Endothelial cell of umbilical vein (primary cell): ENCODE measurements around the gene EIF2B1. TPM values are rescaled to one million over a fixed set of nuclear protein-coding genes. Genes with fewer than 3 reads are reported as not detected.

Experiments used
- BruUV-seq: library from RNA; stranded (reverse); fragments of 400-500 nt; replicated peaks from 2 replicates; lab custom pipeline; 2021; lab: Mats Ljungman, UMichigan
- CTCF ChIA-PET: fragments of 300-600, 350-600 bp; sonication (Branson Sonifier 250); formaldehyde crosslinking; loops from one replicate; lab custom pipeline; 2021; ENCODE audit warnings: antibody characterized with exemption, inconsistent platforms; lab: Charles Lee
- POLR2A ChIA-PET: fragments of 300-600, 350-600 bp; sonication (Branson Sonifier 250); formaldehyde crosslinking; loops from one replicate; lab custom pipeline; 2021; ENCODE audit warnings: antibody characterized with exemption, inconsistent platforms; lab: Charles Lee
- DNase-seq: peaks from one replicate; pipeline ENCODE4 v3.0.0-alpha.2; 2011; ENCODE audit warnings: low read depth, low spot score
- FAIRE-seq: peaks from 2 replicates; lab custom pipeline; 2011; peaks lifted over from hg19 to GRCh38; lab: Jason Lieb, UNC
- H2AFZ ChIP-seq: 2 replicates; pipeline ENCODE4 v1.6.0; 2012; ENCODE audit warnings: low read depth, low read length, control low read depth, inconsistent platforms
- H3K27ac ChIP-seq: 2 replicates; pipeline ENCODE4 v1.5.1; 2011; ENCODE audit warnings: low read depth, mild to moderate bottlenecking, control low read depth, low read length, moderate library complexity; ENCODE audit not compliant: insufficient read depth
- H3K27me3 ChIP-seq, 2 experiments: 2 replicates each; pipeline versions ENCODE4 v1.6.0 to v1.6.1; 2011; ENCODE audit warnings: low read length in 2 of 2, mixed read lengths in 1 of 2; ENCODE audit not compliant: control insufficient read depth in 2 of 2, insufficient read depth in 2 of 2
- H3K36me3 ChIP-seq, 2 experiments: 2 replicates in 1 of 2; 3 replicates in 1 of 2; pipeline ENCODE4 v1.5.1; 2011; ENCODE audit warnings: low read length in 2 of 2, mild to moderate bottlenecking in 1 of 2, moderate library complexity in 1 of 2; ENCODE audit not compliant: control insufficient read depth in 2 of 2, insufficient read depth in 2 of 2; ENCODE audit errors: extremely low read depth in 1 of 2
- H3K4me1 ChIP-seq: 3 replicates; pipeline ENCODE4 v1.5.1; 2011; ENCODE audit warnings: mild to moderate bottlenecking, low read length; ENCODE audit not compliant: control insufficient read depth, insufficient read depth; ENCODE audit errors: extremely low read depth
- H3K4me2 ChIP-seq: 2 replicates; pipeline ENCODE4 v1.6.1; 2011; ENCODE audit warnings: low read length, control low read depth, mixed read lengths; ENCODE audit not compliant: insufficient read depth
- H3K4me3 ChIP-seq, 3 experiments: fragments of 200-600 bp in 1 of 3; sonication (generic), shearing (Covaris generic) in 1 of 3; replicated peaks in 1 of 3; 2 replicates each; pipeline ENCODE4 v1.5.1; 2011 to 2016; ENCODE audit warnings: control low read depth in 3 of 3, low read length in 3 of 3, mild to moderate bottlenecking in 2 of 3, inconsistent platforms in 1 of 3, low read depth in 1 of 3, moderate library complexity in 1 of 3; ENCODE audit not compliant: insufficient read depth in 1 of 3
- H3K79me2 ChIP-seq: 2 replicates; pipeline ENCODE4 v1.6.0; 2012; ENCODE audit warnings: low read length, inconsistent platforms; ENCODE audit not compliant: control insufficient read depth, insufficient read depth
- H3K9ac ChIP-seq: replicated peaks from 2 replicates; pipeline ENCODE3; 2011; ENCODE audit warnings: low read length, control low read depth; ENCODE audit not compliant: insufficient read depth; ENCODE audit errors: extremely low read depth
- H3K9me1 ChIP-seq: replicated peaks from 3 replicates; pipeline ENCODE4 v1.6.0; 2011; ENCODE audit warnings: mild to moderate bottlenecking, low read length; ENCODE audit not compliant: control insufficient read depth, insufficient read depth; ENCODE audit errors: extremely low read depth
- H3K9me3 ChIP-seq: replicated peaks from 2 replicates; pipeline ENCODE4 v1.5.1; 2012; ENCODE audit warnings: low read length, inconsistent platforms; ENCODE audit not compliant: control insufficient read depth, insufficient read depth
- H4K20me1 ChIP-seq: replicated peaks from 2 replicates; pipeline ENCODE3; 2011; ENCODE audit warnings: mild to moderate bottlenecking, low read length; ENCODE audit not compliant: control insufficient read depth, insufficient read depth; ENCODE audit errors: extremely low read depth
- CTCF ChIP-seq, 2 donors: IDR thresholded peaks; 1 replicate in 1 of 2; 2 replicates in 1 of 2; pipeline ENCODE4 v1.5.1; 2011; ENCODE audit warnings: low read length in 2 of 2, mild to moderate bottlenecking in 2 of 2, moderate library complexity in 2 of 2, control low read depth in 1 of 2, inconsistent platforms in 1 of 2, low read depth in 1 of 2; ENCODE audit not compliant: insufficient read depth in 1 of 2; ENCODE audit errors: extremely low read depth in 1 of 2
- EZH2 ChIP-seq: IDR thresholded peaks from 2 replicates; pipeline ENCODE4 v1.6.1; 2012; ENCODE audit warnings: borderline replicate concordance, low read depth, mild to moderate bottlenecking, moderate library complexity, low read length, inconsistent platforms; ENCODE audit not compliant: severe bottlenecking
- FOS ChIP-seq: IDR thresholded peaks from 2 replicates; pipeline ENCODE4 v1.6.1; 2011; ENCODE audit warnings: mild to moderate bottlenecking, low read length, moderate library complexity, borderline replicate concordance; ENCODE audit not compliant: insufficient read depth
- JUN ChIP-seq: IDR thresholded peaks from 2 replicates; pipeline ENCODE4 v1.6.1; 2011; ENCODE audit warnings: borderline replicate concordance, low read depth; ENCODE audit not compliant: insufficient read length, insufficient read depth
- MAX ChIP-seq: IDR thresholded peaks from 2 replicates; pipeline ENCODE4 v1.6.1; 2011; ENCODE audit not compliant: insufficient read depth, insufficient read length
- MYC ChIP-seq: IDR thresholded peaks from one replicate; pipeline ENCODE4 v1.6.1; 2011; ENCODE audit warnings: mild to moderate bottlenecking, low read depth, low read length
- POLR2A ChIP-seq: IDR thresholded peaks from 2 replicates; pipeline ENCODE4 v1.6.1; 2012; ENCODE audit warnings: low read depth, mild to moderate bottlenecking, control low read depth, low read length
- POLR2AphosphoS5 ChIP-seq: IDR thresholded peaks from 2 replicates; pipeline ENCODE4 v1.6.1; 2012; ENCODE audit warnings: low read depth, mild to moderate bottlenecking, control low read depth, low read length, moderate library complexity; ENCODE audit not compliant: insufficient read depth
- dilution Hi-C: fragments of 300-500 bp; cut with MboI; formaldehyde crosslinking; loops from one replicate; pipeline ENCODE4 v1.15.0; 2019; ENCODE audit warnings: low sequenced_read_pairs; ENCODE audit not compliant: extremely low pct_ligation_motif_present
- intact Hi-C: fragments of 100-400 bp; cut with micrococcal nuclease; formaldehyde crosslinking; loops from one replicate; pipeline ENCODE4 v1.10.0; 2022
- polyA plus RNA-seq, 4 experiments: library from polyadenylated mRNA; depleted of rRNA in 3 of 4; stranded (reverse) in 3 of 4; unstranded in 1 of 4; fragments of >200 nt; gene quantifications; 2 replicates each; pipeline versions ENCODE4 v1.2.1 to v1.2.3, GENCODE V29; 2011 to 2012; ENCODE audit warnings: missing spikeins in 1 of 4
- total RNA-seq: library from RNA; stranded (reverse); gene quantifications from 2 replicates; pipeline ENCODE4 v1.2.3, GENCODE V29; 2021

Gene EIF2B1
- total and polyA plus RNA-seq, 2 donors (not counting 3 experiments of a cell fraction or from before 2014, with no cell fraction given), result 32.6 to 61.8 TPM

GRCh38 chr12:123670882-123671728, 37.6 kb upstream of the EIF2B1 start, which contains the start of gene TCTN2:
TCTN2 (plus strand) TSS chr12:123671113; CDS start chr12:123671241, 128 bp downstream.
- ChIA-PET CTCF (interaction anchor here (0.8 to 1.3 kb wide), 2 partner anchors 9 to 15 kb away, joined by 3 to 4 read pairs; no protein-coding TSS in a partner anchor), POLR2A (interaction anchor here (1.4 kb wide), 1 partner anchor 39 kb away, joined by 3 read pairs; no protein-coding TSS in a partner anchor)
- Histone ChIP-seq H3K9me3 (no peaks in the 10 kb centered on the region), H3K4me1 (peaks cover 2% of the 10 kb centered on the region), H3K27ac (no peak within 1 kb of the TSS), H3K9ac (peak within 1 kb of the TSS; percentile 40), H3K9me1 (no peaks in the 10 kb centered on the region), H3K36me3 (no peaks in the 10 kb centered on the region), H3K79me2 (no peaks in the 10 kb centered on the region), H4K20me1 (no peaks in the 10 kb centered on the region), H3K4me3 (peak within 1 kb of the TSS; percentile 55 to 79 (median 71)), H2AFZ (peak within 1 kb of the TSS; percentile 95), H3K27me3 (no peaks in the 10 kb centered on the region), H3K4me2 (peak within 1 kb of the TSS; percentile 80)
- DNase-seq (peak; percentile 93), FAIRE-seq (peak; percentile 92)
- BruUV-seq, result TSS peak; percentile 39
- intact Hi-C loops (no loop called here), dilution Hi-C loops (no loop called here)
- no peak for TF ChIP-seq POLR2A
- TF ChIP-seq POLR2AphosphoS5, result peak; percentile 27

GRCh38 chr12:123667771-123668170, 34.3 kb upstream of the EIF2B1 start:
- DNase-seq, result no peak
- Histone ChIP-seq H3K9me1 (no peaks in the 10 kb centered on the region), H3K4me1 (peaks cover 2% of the 10 kb centered on the region), H4K20me1 (no peaks in the 10 kb centered on the region), H3K36me3 (no peaks in the 10 kb centered on the region), H2AFZ (no peak overlapping the region), H3K9ac (no peak overlapping the region), H3K27me3 (no peaks in the 10 kb centered on the region), H3K27ac (no peak overlapping the region), H3K4me2 (no peak overlapping the region), H3K79me2 (no peaks in the 10 kb centered on the region), H3K4me3 (no peak overlapping the region), H3K9me3 (no peaks in the 10 kb centered on the region)
- ChIA-PET CTCF (no interaction called here), POLR2A (no interaction called here)
- no TSS peak for BruUV-seq
- intact Hi-C loops, result no loop called here
- dilution Hi-C loops, result no loop called here
- TF ChIP-seq POLR2AphosphoS5, result no peak
- TF ChIP-seq MYC, result no peak
- no peak for TF ChIP-seq MAX
- no peak for TF ChIP-seq JUN
- no peak for TF ChIP-seq POLR2A
- no peak for TF ChIP-seq EZH2
- no peak for TF ChIP-seq FOS
- TF ChIP-seq CTCF (IDR thresholded peaks at IDR 0.05; ENCODE audit: extremely low read depth in 1 of 2, insufficient read depth in 1 of 2, low read depth in 1 of 2, low read length in 2 of 2), result no peak
- no peak for FAIRE-seq
